GM10266 (cell line): ENCODE measurements around the gene ZDHHC7.

Experiments
- DNase-seq: peaks from one replicate; pipeline ENCODE4 v3.0.0; 2012; ENCODE audit errors: extremely low spot score
- TF ChIP-seq, protein P1 (sequence below): IDR thresholded peaks from 2 replicates; pipeline ENCODE4 v1.5.1; 2012; ENCODE audit warnings: mild to moderate bottlenecking, low read depth; ENCODE audit not compliant: control insufficient read depth, insufficient read depth; ENCODE audit errors: missing control alignments

Gene ZDHHC7

DNA sequence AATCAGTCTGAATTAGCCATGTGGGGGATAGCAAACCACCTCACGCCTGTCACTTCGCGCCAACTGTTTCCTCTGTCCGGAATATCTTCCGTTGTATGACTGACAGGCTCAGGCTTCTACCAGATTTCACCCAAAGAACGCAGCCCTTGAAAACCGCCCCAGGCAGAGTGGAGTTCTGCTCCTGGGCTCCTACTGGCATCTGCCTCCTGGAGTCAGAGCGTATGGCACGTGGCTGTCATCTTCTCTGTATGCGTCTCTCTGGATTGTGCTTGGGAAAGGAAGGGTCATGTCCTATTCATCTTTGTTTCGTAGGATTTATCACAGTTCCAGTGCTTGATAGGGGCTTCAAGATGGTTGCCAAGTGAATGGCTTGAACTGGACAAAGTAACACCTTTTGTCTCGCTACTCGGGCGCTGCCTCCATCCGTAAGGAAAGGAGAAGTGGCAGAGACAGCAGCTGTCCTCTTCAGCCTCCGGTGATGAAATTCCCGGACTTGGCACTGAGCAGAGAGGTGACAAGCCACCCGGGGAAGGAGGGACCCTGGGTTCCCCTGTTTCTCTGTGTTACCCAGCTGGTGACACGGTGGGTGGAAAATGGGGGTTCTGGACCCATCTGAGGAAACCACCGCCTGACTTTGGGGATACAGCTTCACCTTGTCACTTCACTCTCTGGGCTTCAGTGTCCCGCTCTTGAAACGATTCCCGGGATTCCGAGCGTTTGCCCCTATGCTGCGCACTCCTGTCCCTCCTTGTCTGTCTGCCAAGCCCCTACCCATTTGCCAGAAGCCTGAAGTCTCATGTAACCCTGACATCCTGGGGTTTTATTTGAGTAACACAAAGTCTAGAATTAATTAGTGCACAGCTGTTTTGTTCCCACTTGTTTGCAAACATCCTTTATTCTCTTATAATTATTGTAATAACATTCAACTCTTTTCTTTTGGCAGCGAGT, 30.2 kb upstream of the ZDHHC7 start:
- DNase-seq, result no peak
- TF ChIP-seq, protein P1, sequence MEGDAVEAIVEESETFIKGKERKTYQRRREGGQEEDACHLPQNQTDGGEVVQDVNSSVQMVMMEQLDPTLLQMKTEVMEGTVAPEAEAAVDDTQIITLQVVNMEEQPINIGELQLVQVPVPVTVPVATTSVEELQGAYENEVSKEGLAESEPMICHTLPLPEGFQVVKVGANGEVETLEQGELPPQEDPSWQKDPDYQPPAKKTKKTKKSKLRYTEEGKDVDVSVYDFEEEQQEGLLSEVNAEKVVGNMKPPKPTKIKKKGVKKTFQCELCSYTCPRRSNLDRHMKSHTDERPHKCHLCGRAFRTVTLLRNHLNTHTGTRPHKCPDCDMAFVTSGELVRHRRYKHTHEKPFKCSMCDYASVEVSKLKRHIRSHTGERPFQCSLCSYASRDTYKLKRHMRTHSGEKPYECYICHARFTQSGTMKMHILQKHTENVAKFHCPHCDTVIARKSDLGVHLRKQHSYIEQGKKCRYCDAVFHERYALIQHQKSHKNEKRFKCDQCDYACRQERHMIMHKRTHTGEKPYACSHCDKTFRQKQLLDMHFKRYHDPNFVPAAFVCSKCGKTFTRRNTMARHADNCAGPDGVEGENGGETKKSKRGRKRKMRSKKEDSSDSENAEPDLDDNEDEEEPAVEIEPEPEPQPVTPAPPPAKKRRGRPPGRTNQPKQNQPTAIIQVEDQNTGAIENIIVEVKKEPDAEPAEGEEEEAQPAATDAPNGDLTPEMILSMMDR, result no peak

- TF ChIP-seq, protein P1, result no peak
- no peak for DNase-seq
These were observed 29.4 kb upstream of the ZDHHC7 start for GRCh38 chr16:85040685-85041084.

DNA sequence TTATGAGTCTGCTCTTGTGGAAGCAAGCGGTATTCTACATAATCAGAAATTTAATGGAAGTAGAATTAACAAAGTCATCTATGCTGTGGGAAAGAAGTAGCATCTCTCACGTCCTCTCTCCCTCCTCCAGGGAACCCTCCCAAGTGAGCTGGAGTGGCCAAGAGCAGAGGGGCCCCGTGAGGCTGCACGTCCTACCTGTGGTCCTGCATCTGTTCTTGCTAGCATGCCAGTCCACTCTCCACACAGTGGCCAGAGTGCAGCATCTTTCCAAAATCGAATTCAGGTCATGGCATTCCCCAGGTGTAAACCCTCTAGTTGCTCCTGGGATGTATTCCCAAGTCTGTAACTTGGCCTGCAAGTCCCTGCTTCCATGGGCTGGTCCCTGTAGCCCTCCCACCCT, 26.4 kb upstream of the ZDHHC7 start:
- no peak for DNase-seq
- TF ChIP-seq, protein P1, result no peak

DNA sequence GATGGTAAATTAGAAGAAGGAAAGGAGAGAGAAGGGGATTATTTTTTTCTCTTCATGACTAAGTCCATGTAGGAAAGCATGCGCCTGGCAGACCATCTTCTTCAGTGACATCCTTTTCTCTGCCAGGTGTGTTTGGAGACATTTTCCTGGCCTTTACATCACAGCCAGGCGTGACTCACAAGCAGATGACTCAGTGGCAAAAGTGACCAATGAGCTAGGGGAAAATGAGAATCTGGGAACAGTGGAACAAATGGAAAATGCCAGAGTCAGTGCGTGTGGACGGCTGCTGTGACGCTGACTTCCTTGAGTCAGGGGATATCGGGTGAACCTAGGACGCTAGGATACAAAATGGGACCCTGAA, 25.7 kb upstream of the ZDHHC7 start:
- no peak for DNase-seq
- TF ChIP-seq, protein P1, result no peak

GRCh38 chr16:85036236-85037049, 25.1 kb upstream of the ZDHHC7 start:
- DNase-seq, result no peak
- TF ChIP-seq, protein P1, result no peak

- TF ChIP-seq, protein P1, result no peak
- no peak for DNase-seq
These were observed 23.5 kb upstream of the ZDHHC7 start for GRCh38 chr16:85034591-85035433.
